Measurements from ENCODE around the gene KRT81.
"Not testable (repeated sequence)": the region's sequence is repeated elsewhere in the genome, so short reads cannot be mapped to it uniquely, and the experiment has no call there.

GRCh38 chr12:52287816-52288805, 3.2 kb downstream of the KRT81 start:
- not testable (repeated sequence) for TF ChIP-seq CTCF, POLR2A (IDR thresholded peaks at IDR 0.05)
